Measurements from ENCODE around the gene XAB2. TPM values are rescaled to one million over a fixed set of nuclear protein-coding genes. Genes with fewer than 3 reads are reported as not detected.
A peak's percentile ranks its signal among the peaks of the same experiment; 100 is the strongest.

Gene XAB2
- total RNA-seq, 4 donors from 2014 or later: 26.6 to 61.9 (median 33.7) TPM

DNA sequence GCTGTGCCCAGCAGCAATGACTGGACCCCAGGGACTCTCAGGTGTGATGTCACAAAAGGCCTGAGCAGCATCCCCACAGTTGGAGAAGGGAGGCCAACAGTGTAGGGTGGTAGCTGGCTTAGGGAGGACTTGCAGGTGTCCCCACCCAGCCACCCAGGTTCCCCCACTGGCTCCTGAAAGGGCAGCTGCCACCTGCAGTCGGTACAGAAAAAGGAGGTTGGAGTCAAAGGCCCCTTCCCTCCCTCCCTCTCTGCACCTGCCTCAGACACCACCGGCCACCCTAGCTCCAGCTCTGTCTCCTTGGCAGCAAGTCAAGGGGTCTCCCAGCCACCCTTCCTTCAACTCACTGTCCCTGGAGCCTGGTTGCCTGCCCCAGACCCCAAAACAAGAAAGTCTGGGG is 4.4 kb upstream of the XAB2 start, which contains the start of gene PCP2:
Gene PCP2, minus strand, starts transcription at position 22 of the 400 bp plus-strand sequence. CDS start 262 bp downstream, outside the sequence.
- H3K27ac ChIP-seq: no peak within 1 kb of the TSS
- no peaks in the 10 kb centered on the region for H3K27me3 ChIP-seq
- H3K4me3 ChIP-seq: no peak within 1 kb of the TSS
- no peak for DNase-seq
- no peak for TF ChIP-seq POLR2A (IDR thresholded peaks at IDR 0.05)
- TF ChIP-seq, protein P1, sequence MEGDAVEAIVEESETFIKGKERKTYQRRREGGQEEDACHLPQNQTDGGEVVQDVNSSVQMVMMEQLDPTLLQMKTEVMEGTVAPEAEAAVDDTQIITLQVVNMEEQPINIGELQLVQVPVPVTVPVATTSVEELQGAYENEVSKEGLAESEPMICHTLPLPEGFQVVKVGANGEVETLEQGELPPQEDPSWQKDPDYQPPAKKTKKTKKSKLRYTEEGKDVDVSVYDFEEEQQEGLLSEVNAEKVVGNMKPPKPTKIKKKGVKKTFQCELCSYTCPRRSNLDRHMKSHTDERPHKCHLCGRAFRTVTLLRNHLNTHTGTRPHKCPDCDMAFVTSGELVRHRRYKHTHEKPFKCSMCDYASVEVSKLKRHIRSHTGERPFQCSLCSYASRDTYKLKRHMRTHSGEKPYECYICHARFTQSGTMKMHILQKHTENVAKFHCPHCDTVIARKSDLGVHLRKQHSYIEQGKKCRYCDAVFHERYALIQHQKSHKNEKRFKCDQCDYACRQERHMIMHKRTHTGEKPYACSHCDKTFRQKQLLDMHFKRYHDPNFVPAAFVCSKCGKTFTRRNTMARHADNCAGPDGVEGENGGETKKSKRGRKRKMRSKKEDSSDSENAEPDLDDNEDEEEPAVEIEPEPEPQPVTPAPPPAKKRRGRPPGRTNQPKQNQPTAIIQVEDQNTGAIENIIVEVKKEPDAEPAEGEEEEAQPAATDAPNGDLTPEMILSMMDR (IDR thresholded peaks at IDR 0.05): no peak
- no peaks in the 10 kb centered on the region for H3K9me3 ChIP-seq
- peaks cover 6 to 25% (median 17%) of the 10 kb centered on the region in 4 donors for H3K4me1 ChIP-seq
- H3K36me3 ChIP-seq: no peaks in the 10 kb centered on the region

DNA sequence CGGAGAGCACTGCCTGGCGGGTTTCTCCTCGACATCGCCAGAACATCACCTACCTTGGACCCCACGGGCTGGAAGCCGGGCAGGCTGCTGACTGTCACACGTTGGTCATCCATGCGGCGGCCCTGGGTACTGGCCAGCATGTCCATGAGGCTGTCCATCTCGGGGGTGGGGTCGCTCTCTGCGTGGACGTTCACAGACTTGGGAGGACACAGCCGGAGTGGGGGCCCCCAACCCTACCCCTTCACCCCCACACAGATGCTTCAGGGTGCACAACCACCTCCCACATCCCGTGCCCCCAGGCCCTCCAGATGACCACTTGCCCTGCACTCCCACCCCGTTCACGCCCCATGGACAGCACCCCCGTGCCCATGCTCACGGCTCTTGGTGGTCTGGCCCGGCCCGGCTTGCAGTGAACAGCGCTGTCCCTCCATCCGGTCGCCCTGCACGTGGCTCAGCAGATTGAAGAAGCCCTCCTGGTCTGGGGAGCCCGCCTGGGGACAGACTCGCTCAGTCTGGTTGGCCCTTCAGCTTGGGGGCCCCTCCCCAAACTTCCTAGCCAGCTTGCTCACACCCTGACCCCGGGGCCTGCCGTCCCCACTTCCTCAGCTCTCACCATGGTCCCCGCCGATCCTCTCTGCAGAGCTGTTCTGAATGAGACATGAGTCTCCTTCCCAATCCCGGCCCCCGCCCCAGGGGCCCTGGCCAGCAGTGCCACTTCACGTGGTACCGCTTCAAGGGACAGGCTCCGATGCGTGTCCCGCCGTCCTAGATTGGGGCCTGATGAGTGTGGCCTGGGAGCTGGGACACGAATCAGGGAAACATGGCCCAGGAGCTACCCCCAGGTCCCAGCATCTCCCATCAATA is 3.2 kb upstream of the XAB2 start:
- no peaks in the 10 kb centered on the region for H3K36me3 ChIP-seq
- H3K9me3 ChIP-seq: no peaks in the 10 kb centered on the region
- peaks cover 12 to 32% (median 23%) of the 10 kb centered on the region in 4 donors for H3K4me1 ChIP-seq
- no peak overlapping the region for H3K4me3 ChIP-seq
- DNase-seq: no peak
- no peak overlapping the region for H3K27ac ChIP-seq
- no peak for TF ChIP-seq POLR2A (IDR thresholded peaks at IDR 0.05)
- TF ChIP-seq, protein P1 (IDR thresholded peaks at IDR 0.05): no peak
- H3K27me3 ChIP-seq: no peaks in the 10 kb centered on the region

DNA sequence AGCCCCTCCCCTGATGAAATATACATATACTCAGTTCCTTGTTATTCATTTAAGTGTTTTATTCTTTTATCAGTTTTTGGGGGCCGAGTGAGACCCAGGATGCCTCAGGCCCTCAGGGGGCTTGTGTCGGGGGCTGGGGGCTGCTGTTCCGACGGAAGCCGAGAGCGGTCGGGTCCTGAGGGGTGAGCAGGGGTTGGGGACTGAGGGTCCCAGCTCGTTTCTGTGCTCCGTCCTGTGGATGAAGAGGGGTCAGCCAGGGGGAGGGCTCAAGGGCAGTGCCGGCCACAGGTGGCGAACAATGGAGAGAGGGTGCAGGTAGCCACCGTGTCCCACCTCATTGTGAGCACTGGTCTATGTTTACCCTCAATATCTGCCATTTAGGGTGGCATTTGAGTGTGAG is 2.2 kb upstream of the XAB2 start:
- Histone ChIP-seq H3K4me1 (peaks cover 12 to 30% (median 21%) of the 10 kb centered on the region in 4 donors), H3K27me3 (no peaks in the 10 kb centered on the region), H3K27ac (no peak overlapping the region), H3K36me3 (peaks cover 0 to under 1% (median 0%) of the 10 kb centered on the region in 3 donors), H3K9me3 (no peaks in the 10 kb centered on the region), H3K4me3 (no peak overlapping the region)
- TF ChIP-seq, protein P1 (IDR thresholded peaks at IDR 0.05): no peak
- no peak for TF ChIP-seq POLR2A (IDR thresholded peaks at IDR 0.05)
- no peak for DNase-seq

DNA sequence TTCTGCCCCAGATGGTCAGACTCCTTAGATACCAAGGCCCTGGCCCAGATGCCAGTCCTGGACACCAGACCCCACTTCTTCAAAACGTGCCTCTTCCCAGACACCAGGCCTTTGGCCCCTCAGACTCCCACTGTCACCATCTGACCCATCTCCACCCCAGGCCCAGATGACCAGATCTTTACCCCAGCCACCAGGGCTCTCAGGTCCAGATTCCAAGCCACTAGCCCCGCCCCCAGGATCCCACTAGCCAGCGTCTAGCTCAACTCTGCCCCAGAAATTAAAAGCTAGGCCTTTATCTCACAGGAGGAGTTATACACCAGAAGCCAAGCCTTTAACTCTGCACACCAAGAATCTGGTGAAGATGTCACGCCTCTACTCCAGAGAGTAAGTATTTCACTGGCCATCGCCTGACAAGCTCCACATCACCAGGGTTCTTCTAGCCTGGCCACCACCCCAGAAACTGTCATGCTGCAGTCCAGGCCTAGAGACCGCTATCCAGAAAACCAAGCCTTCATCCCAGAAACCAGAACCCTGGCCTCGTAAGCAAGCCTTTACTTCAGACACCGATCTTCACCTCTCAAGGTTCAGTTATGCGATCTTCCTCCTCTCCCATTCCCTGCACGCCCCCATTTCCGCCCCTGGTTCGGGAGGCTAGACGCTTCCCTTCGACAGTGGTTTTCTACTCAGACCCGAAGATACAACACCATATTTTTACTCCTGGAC is 595 bp downstream of the XAB2 start:
- H3K9me3 ChIP-seq: no peaks in the 10 kb centered on the region
- no peaks in the 10 kb centered on the region for H3K27me3 ChIP-seq
- peaks cover 0 to 27% (median 0%) of the 10 kb centered on the region in 3 donors for H3K36me3 ChIP-seq
- peaks cover 12 to 24% (median 20%) of the 10 kb centered on the region in 4 donors for H3K4me1 ChIP-seq
- H3K27ac ChIP-seq: peak overlapping the region; percentile 74 to 82 (median 82)
- TF ChIP-seq POLR2A (IDR thresholded peaks at IDR 0.05): no peak
- TF ChIP-seq, protein P1 (IDR thresholded peaks at IDR 0.05): no peak
- H3K4me3 ChIP-seq: peak overlapping the region; percentile 70 to 99 (median 88)
- DNase-seq: no peak

DNA sequence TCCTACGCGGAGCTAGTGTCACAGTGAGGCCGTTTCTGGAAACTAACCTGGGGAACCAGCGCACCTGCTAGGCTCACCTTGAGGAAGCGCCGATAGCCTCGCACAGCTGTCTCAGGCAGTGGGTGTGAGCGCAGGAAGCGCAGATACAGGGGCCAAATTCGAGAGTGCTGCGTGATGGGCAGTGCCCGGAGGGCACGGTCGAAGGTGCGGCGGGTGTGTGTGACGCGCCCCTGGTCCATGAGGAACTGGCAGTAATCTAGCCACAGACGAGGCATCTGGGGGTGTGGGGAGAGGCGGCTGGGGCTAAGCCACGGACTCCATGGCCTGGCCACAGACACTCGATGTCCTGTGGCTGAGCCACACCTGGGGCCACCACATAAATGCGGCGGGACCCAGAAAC is 2.2 kb downstream of the XAB2 start:
- no peak for DNase-seq
- Histone ChIP-seq H3K36me3 (peaks cover 0 to 42% (median 0%) of the 10 kb centered on the region in 3 donors), H3K4me1 (peaks cover 12 to 24% (median 20%) of the 10 kb centered on the region in 4 donors), H3K27ac (no peak overlapping the region), H3K27me3 (no peaks in the 10 kb centered on the region), H3K4me3 (no peak overlapping the region), H3K9me3 (no peaks in the 10 kb centered on the region)
- TF ChIP-seq POLR2A (IDR thresholded peaks at IDR 0.05): no peak
- TF ChIP-seq, protein P1 (IDR thresholded peaks at IDR 0.05): no peak

Measured in Peyer's patch (tissue), 4 donors.